A549 treated with AZD9567 at 1 μM for 4 hours (cell line): ENCODE measurements around the gene ZNF273. TPM values are rescaled to one million over a fixed set of nuclear protein-coding genes. Genes with fewer than 3 reads are reported as not detected.

ENCODE experiments used
- total RNA-seq: library from RNA; stranded (reverse); fragments of 200-300 nt; extraction: Qiagen RNA extraction; gene quantifications from 5 replicates; pipeline ENCODE4 v1.2.3, GENCODE V29; 2022; ENCODE audit not compliant: insufficient read depth

ZNF273 gene
- total RNA-seq = 1.8 to 3.3 TPM (median 2.3 TPM) in 5 replicates

DNA sequence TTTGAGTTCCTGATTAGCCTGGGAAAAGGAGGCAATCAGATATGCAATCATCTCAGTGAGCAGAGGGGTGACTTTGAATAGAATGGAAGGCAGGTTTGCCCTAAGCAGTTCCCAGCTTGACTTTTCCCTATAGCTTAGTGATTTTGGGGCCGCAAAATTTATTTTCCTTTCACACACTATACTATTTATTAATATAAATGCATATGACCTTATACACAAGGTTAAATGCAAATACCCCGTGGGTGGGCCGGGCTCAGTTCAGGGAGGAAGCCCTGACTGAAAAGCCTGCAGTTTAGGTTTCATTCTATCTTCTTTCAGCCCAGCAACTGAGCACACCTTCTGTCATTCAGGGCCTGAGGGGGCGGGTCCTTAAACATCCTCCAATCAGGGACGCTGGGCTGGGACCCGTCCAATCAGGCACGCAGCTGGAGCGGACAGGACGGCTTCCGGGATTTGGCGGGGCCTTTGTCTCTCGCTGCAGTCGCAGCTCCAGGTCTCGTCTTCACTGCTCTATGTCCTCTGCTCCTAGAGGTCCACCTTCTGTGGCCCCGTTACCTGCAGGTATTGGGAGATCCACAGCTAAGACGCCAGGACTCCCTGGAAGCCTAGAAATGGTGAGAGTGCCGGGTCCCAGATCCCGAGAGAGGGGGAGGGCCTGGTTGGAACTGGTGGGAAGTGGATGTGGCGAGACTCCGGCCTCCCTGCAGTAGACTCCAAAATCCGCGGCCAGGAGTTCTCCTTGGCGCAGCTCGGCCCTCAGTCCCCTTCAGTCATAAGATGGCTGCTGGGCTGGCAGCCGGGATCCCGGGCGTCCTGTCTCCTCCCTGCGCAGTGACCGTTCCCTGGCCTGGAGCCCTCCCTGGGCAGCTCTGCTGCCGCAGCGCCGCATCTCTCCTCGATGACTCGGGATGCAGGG lies at the start of gene ZNF273:
Gene ZNF273, plus strand, starts transcription at position 468 of the 916 bp plus-strand sequence. Its CDS starts 45 bp downstream, at position 513.

Other genes with a start within 250 kb of the ZNF273 start
- gene ZNF107, start 237.1 kb upstream of the ZNF273 start, total RNA-seq = 2.4 to 3.0 TPM (median 2.7 TPM) in 5 replicates
- gene ZNF138, start 108.8 kb upstream of the ZNF273 start, total RNA-seq = 1.4 to 3.8 TPM (median 3.4 TPM) in 5 replicates
- 0.17 to 0.25 TPM (median 0.17 TPM) in 4 of 5 replicates, not detected in the other for gene ZNF117, start 87.8 kb downstream of the ZNF273 start, total RNA-seq
- gene ERV3-1, start 103.4 kb downstream of the ZNF273 start, total RNA-seq = 1.4 to 4.6 TPM (median 4.1 TPM) in 5 replicates